IMR-90 (cell line): Measurements from ENCODE around the gene TNPO2. TPM values are rescaled to one million over a fixed set of nuclear protein-coding genes. Genes with fewer than 3 reads are reported as not detected.

Experiments used
- ATAC-seq: fragments of 200-7000 bp; cut with Tn5 transposase; 2 replicates; pipeline ENCODE4 v1.9.1; 2020; ENCODE audit warnings: low read depth, mild to moderate bottlenecking, moderate library complexity
- BruUV-seq: library from RNA; stranded (reverse); fragments of 400-500 nt; replicated peaks from 2 replicates; lab custom pipeline; 2021; lab: Mats Ljungman, UMichigan
- CTCF ChIA-PET: fragments of 300-600 bp; formaldehyde crosslinking; extraction: SDS; loops from one replicate; lab custom pipeline; 2021; ENCODE audit warnings: antibody characterized with exemption; lab: Yijun Ruan, JAX
- POLR2A ChIA-PET: fragments of 300-600 bp; sonication (Branson Sonifier 250); formaldehyde crosslinking; loops from one replicate; lab custom pipeline; 2022; ENCODE audit warnings: antibody characterized with exemption; ENCODE audit not compliant: unreplicated experiment; lab: Charles Lee
- DNase-seq: peaks from one replicate; pipeline ENCODE4 v3.0.0; 2013
- H2AFZ ChIP-seq: replicated peaks from 2 replicates; pipeline ENCODE3; 2013; ENCODE audit warnings: low read length, mild to moderate bottlenecking; ENCODE audit not compliant: poor library complexity
- H2AK5ac ChIP-seq: 2 replicates; pipeline ENCODE4 v1.6.1; 2013; ENCODE audit warnings: low read depth, low read length, inconsistent platforms
- H2AK9ac ChIP-seq: replicated peaks from 2 replicates; pipeline ENCODE3; 2013; ENCODE audit warnings: mild to moderate bottlenecking, low read depth, low read length, moderate library complexity; ENCODE audit not compliant: poor library complexity
- H2BK120ac ChIP-seq: 2 replicates; pipeline ENCODE4 v1.6.1; 2013; ENCODE audit warnings: low read depth, low read length, inconsistent platforms
- H2BK15ac ChIP-seq: 3 replicates; pipeline ENCODE4 v1.6.1; 2013; ENCODE audit warnings: low read depth, low read length, inconsistent platforms
- H2BK20ac ChIP-seq: 2 replicates; pipeline ENCODE4 v1.6.1; 2013; ENCODE audit warnings: low read depth, mild to moderate bottlenecking, inconsistent platforms, low read length, moderate library complexity
- H2BK5ac ChIP-seq: 2 replicates; pipeline ENCODE4 v1.6.1; 2013; ENCODE audit warnings: mild to moderate bottlenecking, low read depth, low read length, inconsistent platforms; ENCODE audit not compliant: poor library complexity, severe bottlenecking
- H3K14ac ChIP-seq: replicated peaks from 2 replicates; pipeline ENCODE4 v1.6.1; 2013; ENCODE audit warnings: low read depth, low read length, inconsistent platforms
- H3K18ac ChIP-seq: 2 replicates; pipeline ENCODE4 v1.6.1; 2013; ENCODE audit warnings: low read depth, low read length, control low read depth
- H3K23ac ChIP-seq: 2 replicates; pipeline ENCODE4 v1.6.1; 2013; ENCODE audit warnings: low read depth, low read length, inconsistent platforms
- H3K27ac ChIP-seq: 2 replicates; pipeline ENCODE4 v1.5.1; 2013; ENCODE audit warnings: mild to moderate bottlenecking, control low read depth, low read length; ENCODE audit not compliant: insufficient read depth
- H3K27me3 ChIP-seq: 2 replicates; pipeline ENCODE4 v1.6.1; 2013; ENCODE audit warnings: low read length; ENCODE audit not compliant: control insufficient read depth, insufficient read depth
- H3K36me3 ChIP-seq: 2 replicates; pipeline ENCODE4 v1.6.1; 2013; ENCODE audit warnings: low read length, mixed read lengths; ENCODE audit not compliant: control insufficient read depth, insufficient read depth
- H3K4ac ChIP-seq: 2 replicates; pipeline ENCODE4 v1.6.1; 2013; ENCODE audit warnings: low read depth, low read length, inconsistent platforms
- H3K4me1 ChIP-seq: 2 replicates; pipeline ENCODE4 v1.6.1; 2013; ENCODE audit warnings: low read length, mixed read lengths; ENCODE audit not compliant: control insufficient read depth, insufficient read depth
- H3K4me2 ChIP-seq: 2 replicates; pipeline ENCODE4 v1.6.1; 2013; ENCODE audit warnings: low read depth, mild to moderate bottlenecking, control low read depth, low read length, moderate library complexity
- H3K4me3 ChIP-seq: 2 replicates; pipeline ENCODE4 v1.5.1; 2013; ENCODE audit warnings: low read depth, mild to moderate bottlenecking, control low read depth, low read length, moderate library complexity; ENCODE audit not compliant: insufficient read depth
- H3K56ac ChIP-seq: 2 replicates; pipeline ENCODE4 v1.6.1; 2013; ENCODE audit warnings: low read length, inconsistent platforms; ENCODE audit not compliant: insufficient read depth; ENCODE audit errors: extremely low read depth
- H3K79me1 ChIP-seq, 2 experiments: 2 replicates each; pipeline ENCODE4 v1.6.1; 2013; ENCODE audit warnings: low read length in 2 of 2, inconsistent platforms in 1 of 2, low read depth in 1 of 2
- H3K9ac ChIP-seq: 2 replicates; pipeline ENCODE4 v1.6.1; 2013; ENCODE audit warnings: low read depth, low read length, control low read depth
- H3K9me1 ChIP-seq: 2 replicates; pipeline ENCODE4 v1.6.1; 2013; ENCODE audit warnings: low read length, inconsistent platforms; ENCODE audit not compliant: insufficient read depth
- H3K9me3 ChIP-seq: 2 replicates; pipeline ENCODE4 v1.6.1; 2013; ENCODE audit warnings: low read length; ENCODE audit not compliant: control insufficient read depth, insufficient read depth
- H4K20me1 ChIP-seq: 2 replicates; pipeline ENCODE4 v1.6.1; 2013; ENCODE audit warnings: low read length, inconsistent platforms; ENCODE audit not compliant: insufficient read depth
- H4K5ac ChIP-seq: 2 replicates; pipeline ENCODE4 v1.6.1; 2013; ENCODE audit warnings: mild to moderate bottlenecking, low read depth, low read length, control low read depth
- H4K8ac ChIP-seq, 2 experiments: 2 replicates each; pipeline ENCODE4 v1.6.1; 2013; ENCODE audit warnings: low read depth in 2 of 2, low read length in 2 of 2, control low read depth in 1 of 2, inconsistent platforms in 1 of 2
- H4K91ac ChIP-seq: 2 replicates; pipeline ENCODE4 v1.6.1; 2013; ENCODE audit warnings: low read depth, low read length, inconsistent platforms; ENCODE audit not compliant: insufficient read depth
- BHLHE40 ChIP-seq: fragments of 150-350 bp; IDR thresholded peaks from 2 replicates; pipeline ENCODE4 v1.6.1; 2016; ENCODE audit warnings: mild to moderate bottlenecking, low read depth, low read length
- CEBPB ChIP-seq: IDR thresholded peaks from 2 replicates; pipeline ENCODE4 v1.6.1; 2012; ENCODE audit warnings: low read depth, low read length, improper control_type of control experiment
- CHD1 ChIP-seq: IDR thresholded peaks from 2 replicates; pipeline ENCODE4 v1.6.1; 2012; ENCODE audit warnings: low read depth, low read length, improper control_type of control experiment
- ELK1 ChIP-seq: fragments of 150-350 bp; IDR thresholded peaks from 2 replicates; pipeline ENCODE4 v1.6.1; 2016; ENCODE audit warnings: low read depth, mild to moderate bottlenecking, low read length, moderate library complexity, borderline replicate concordance
- FOS ChIP-seq: fragments of 150-350 bp; IDR thresholded peaks from 2 replicates; pipeline ENCODE4 v1.6.1; 2016; ENCODE audit warnings: low read depth, low read length
- MAFK ChIP-seq: IDR thresholded peaks from 2 replicates; pipeline ENCODE4 v1.6.1; 2012; ENCODE audit warnings: low read depth, low read length, improper control_type of control experiment
- MAZ ChIP-seq: IDR thresholded peaks from 2 replicates; pipeline ENCODE4 v1.6.1; 2012; ENCODE audit warnings: low read depth, mild to moderate bottlenecking, low read length, improper control_type of control experiment, moderate library complexity, borderline replicate concordance
- MXI1 ChIP-seq: IDR thresholded peaks from 2 replicates; pipeline ENCODE4 v1.6.1; 2012; ENCODE audit warnings: low read depth, mild to moderate bottlenecking, low read length, moderate library complexity, borderline replicate concordance
- NFE2L2 ChIP-seq: fragments of 150-350 bp; IDR thresholded peaks from 2 replicates; pipeline ENCODE4 v1.6.1; 2016; ENCODE audit warnings: low read depth, mild to moderate bottlenecking, low read length
- POLR2A ChIP-seq: IDR thresholded peaks from 2 replicates; pipeline ENCODE4 v1.6.1; 2012; ENCODE audit warnings: mild to moderate bottlenecking, low read depth, low read length
- RAD21 ChIP-seq: IDR thresholded peaks from 2 replicates; pipeline ENCODE4 v1.6.1; 2012; ENCODE audit warnings: low read length, improper control_type of control experiment
- RCOR1 ChIP-seq: IDR thresholded peaks from 2 replicates; pipeline ENCODE4 v1.6.1; 2012; ENCODE audit warnings: mild to moderate bottlenecking, low read length, improper control_type of control experiment; ENCODE audit not compliant: insufficient replicate concordance
- RFX5 ChIP-seq: IDR thresholded peaks from 2 replicates; pipeline ENCODE4 v1.8.0; 2012; ENCODE audit warnings: low read depth, mild to moderate bottlenecking, low read length, moderate library complexity
- SMC3 ChIP-seq: fragments of 150-350 bp; IDR thresholded peaks from 2 replicates; pipeline ENCODE4 v1.6.1; 2016; ENCODE audit warnings: low read depth, mild to moderate bottlenecking, antibody characterized with exemption, low read length, moderate library complexity
- WGBS, 2 experiments: methylation state at CpG; one replicate each; pipeline versions ENCODE4 v1.1.5 to v1.1.7; 2013; ENCODE audit warnings: missing lambda C conversion rate in 2 of 2; ENCODE audit not compliant: insufficient read length in 1 of 2; ENCODE audit errors: extremely low coverage in 2 of 2; 5-methylcytosine and 5-hydroxymethylcytosine counted together
- dilution Hi-C: fragments of 300-500 bp; cut with HindIII; formaldehyde crosslinking; loops from one replicate; pipeline ENCODE4 v1.14.3; 2018; ENCODE audit warnings: low sequenced_read_pairs; ENCODE audit not compliant: unreplicated experiment
- in situ Hi-C: fragments of 300-500 bp; cut with MboI; formaldehyde crosslinking; loops from 3 replicates; pipeline ENCODE4 v1.14.3; 2019; ENCODE audit warnings: low sequenced_read_pairs, inconsistent platforms, mixed read lengths
- intact Hi-C: fragments of 100-400 bp; cut with micrococcal nuclease; formaldehyde crosslinking; loops from 2 replicates; pipeline ENCODE4 v1.10.0; 2022
- polyA plus RNA-seq, 3 experiments: library from polyadenylated mRNA; depleted of rRNA; stranded (reverse); fragments of >200 nt; gene quantifications; 2 replicates each; pipeline ENCODE4 v1.2.3, GENCODE V29; 2012; ENCODE audit warnings: low replicate concordance in 1 of 3
- total RNA-seq: library from RNA; depleted of rRNA; stranded (reverse); fragments of >200 nt; gene quantifications from 2 replicates; pipeline ENCODE4 v1.2.3, GENCODE V29; 2012
- TF ChIP-seq, protein P1 (sequence below): conservative IDR thresholded peaks from 2 replicates; pipeline ENCODE4 v1.5.1; 2012; ENCODE audit warnings: mild to moderate bottlenecking, low read depth, low read length, improper control_type of control experiment
- TF ChIP-seq, protein P2 (sequence below): fragments of 150-350 bp; IDR thresholded peaks from 2 replicates; pipeline ENCODE4 v1.6.1; 2017; ENCODE audit warnings: mild to moderate bottlenecking, antibody characterized with exemption, low read length, low read depth

The TNPO2 gene
- total and polyA plus RNA-seq, 2 of the 4 experiments (the other 2 are of a cell fraction): 36.0 to 77.2 TPM

- H3K18ac ChIP-seq: no peak overlapping the region
- intact Hi-C loops: no loop called here
- H3K79me1 ChIP-seq: no peaks in the 10 kb centered on the region
- no peak overlapping the region for H3K56ac ChIP-seq
- TF ChIP-seq SMC3: no peak
- TF ChIP-seq CEBPB: no peak
- no peak for TF ChIP-seq RFX5
- no peak for TF ChIP-seq POLR2A
- TF ChIP-seq, protein P1, sequence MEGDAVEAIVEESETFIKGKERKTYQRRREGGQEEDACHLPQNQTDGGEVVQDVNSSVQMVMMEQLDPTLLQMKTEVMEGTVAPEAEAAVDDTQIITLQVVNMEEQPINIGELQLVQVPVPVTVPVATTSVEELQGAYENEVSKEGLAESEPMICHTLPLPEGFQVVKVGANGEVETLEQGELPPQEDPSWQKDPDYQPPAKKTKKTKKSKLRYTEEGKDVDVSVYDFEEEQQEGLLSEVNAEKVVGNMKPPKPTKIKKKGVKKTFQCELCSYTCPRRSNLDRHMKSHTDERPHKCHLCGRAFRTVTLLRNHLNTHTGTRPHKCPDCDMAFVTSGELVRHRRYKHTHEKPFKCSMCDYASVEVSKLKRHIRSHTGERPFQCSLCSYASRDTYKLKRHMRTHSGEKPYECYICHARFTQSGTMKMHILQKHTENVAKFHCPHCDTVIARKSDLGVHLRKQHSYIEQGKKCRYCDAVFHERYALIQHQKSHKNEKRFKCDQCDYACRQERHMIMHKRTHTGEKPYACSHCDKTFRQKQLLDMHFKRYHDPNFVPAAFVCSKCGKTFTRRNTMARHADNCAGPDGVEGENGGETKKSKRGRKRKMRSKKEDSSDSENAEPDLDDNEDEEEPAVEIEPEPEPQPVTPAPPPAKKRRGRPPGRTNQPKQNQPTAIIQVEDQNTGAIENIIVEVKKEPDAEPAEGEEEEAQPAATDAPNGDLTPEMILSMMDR: no peak
- TF ChIP-seq RAD21: no peak
- no peak for TF ChIP-seq NFE2L2
- TF ChIP-seq FOS: no peak
- no peak for TF ChIP-seq MAZ
- TF ChIP-seq, protein P2, sequence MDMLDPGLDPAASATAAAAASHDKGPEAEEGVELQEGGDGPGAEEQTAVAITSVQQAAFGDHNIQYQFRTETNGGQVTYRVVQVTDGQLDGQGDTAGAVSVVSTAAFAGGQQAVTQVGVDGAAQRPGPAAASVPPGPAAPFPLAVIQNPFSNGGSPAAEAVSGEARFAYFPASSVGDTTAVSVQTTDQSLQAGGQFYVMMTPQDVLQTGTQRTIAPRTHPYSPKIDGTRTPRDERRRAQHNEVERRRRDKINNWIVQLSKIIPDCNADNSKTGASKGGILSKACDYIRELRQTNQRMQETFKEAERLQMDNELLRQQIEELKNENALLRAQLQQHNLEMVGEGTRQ: no peak
- TF ChIP-seq CHD1: no peak
- TF ChIP-seq BHLHE40: no peak
- no peak for TF ChIP-seq RCOR1
- TF ChIP-seq ELK1: no peak
- TF ChIP-seq MAFK: no peak
- TF ChIP-seq MXI1: no peak
- ATAC-seq: no peak
- no peak overlapping the region for H2BK120ac ChIP-seq
- H4K8ac ChIP-seq: no peak overlapping the region
- peaks cover 26% of the 10 kb centered on the region for H3K27me3 ChIP-seq
- no peak for DNase-seq
- H2AK5ac ChIP-seq: no peak overlapping the region
- H3K23ac ChIP-seq: no peak overlapping the region
- in situ Hi-C loops: no loop called here
- H3K4me2 ChIP-seq: no peak overlapping the region
- no peak overlapping the region for H3K9ac ChIP-seq
- H2BK20ac ChIP-seq: no peak overlapping the region
- no peak overlapping the region for H4K91ac ChIP-seq
- no TSS peak for BruUV-seq
- peaks cover 3% of the 10 kb centered on the region; the same call in 1 of the 2 replicates for H3K4me1 ChIP-seq
- dilution Hi-C loops: no loop called here
- no peak overlapping the region for H2BK15ac ChIP-seq
- H4K20me1 ChIP-seq: no peaks in the 10 kb centered on the region
- no peaks in the 10 kb centered on the region for H3K36me3 ChIP-seq
- H3K9me1 ChIP-seq: no peaks in the 10 kb centered on the region
- no peak overlapping the region for H3K27ac ChIP-seq
- H2AK9ac ChIP-seq: no peak overlapping the region
- whole genome bisulfite sequencing, 2 experiments: 84% methylated on average over 7 of the region's 50 CpGs; no CpG with 5 or more reads in 1 of the 2 experiments
- CTCF ChIA-PET: no interaction called here
- H3K4me3 ChIP-seq: no peak overlapping the region
- H3K4ac ChIP-seq: no peak overlapping the region
- POLR2A ChIA-PET: no interaction called here
- no peak overlapping the region for H4K5ac ChIP-seq
- H2AFZ ChIP-seq: no peak overlapping the region
- H3K14ac ChIP-seq: no peak overlapping the region
- no peak overlapping the region for H2BK5ac ChIP-seq
- H3K9me3 ChIP-seq: no peaks in the 10 kb centered on the region
These were observed 30.9 kb upstream of the TNPO2 start for GRCh38 chr19:12754465-12755196.
